AG09319 (cell line): ENCODE measurements around the gene ELOVL3.
"Not testable (repeated sequence)": the region's sequence is repeated elsewhere in the genome, so short reads cannot be mapped to it uniquely, and the experiment has no call there.

ENCODE experiments used
- DNase-seq: peaks from one replicate; pipeline ENCODE4 v3.0.0-alpha.2; 2010; ENCODE audit warnings: low read depth; ENCODE audit errors: extremely low read depth
- TF ChIP-seq, protein P1 (sequence below): IDR thresholded peaks from 2 replicates; pipeline ENCODE4 v1.5.1; 2011; ENCODE audit warnings: low read depth, mild to moderate bottlenecking, inconsistent platforms, low read length, moderate library complexity

The ELOVL3 gene, protein sequence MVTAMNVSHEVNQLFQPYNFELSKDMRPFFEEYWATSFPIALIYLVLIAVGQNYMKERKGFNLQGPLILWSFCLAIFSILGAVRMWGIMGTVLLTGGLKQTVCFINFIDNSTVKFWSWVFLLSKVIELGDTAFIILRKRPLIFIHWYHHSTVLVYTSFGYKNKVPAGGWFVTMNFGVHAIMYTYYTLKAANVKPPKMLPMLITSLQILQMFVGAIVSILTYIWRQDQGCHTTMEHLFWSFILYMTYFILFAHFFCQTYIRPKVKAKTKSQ

DNA sequence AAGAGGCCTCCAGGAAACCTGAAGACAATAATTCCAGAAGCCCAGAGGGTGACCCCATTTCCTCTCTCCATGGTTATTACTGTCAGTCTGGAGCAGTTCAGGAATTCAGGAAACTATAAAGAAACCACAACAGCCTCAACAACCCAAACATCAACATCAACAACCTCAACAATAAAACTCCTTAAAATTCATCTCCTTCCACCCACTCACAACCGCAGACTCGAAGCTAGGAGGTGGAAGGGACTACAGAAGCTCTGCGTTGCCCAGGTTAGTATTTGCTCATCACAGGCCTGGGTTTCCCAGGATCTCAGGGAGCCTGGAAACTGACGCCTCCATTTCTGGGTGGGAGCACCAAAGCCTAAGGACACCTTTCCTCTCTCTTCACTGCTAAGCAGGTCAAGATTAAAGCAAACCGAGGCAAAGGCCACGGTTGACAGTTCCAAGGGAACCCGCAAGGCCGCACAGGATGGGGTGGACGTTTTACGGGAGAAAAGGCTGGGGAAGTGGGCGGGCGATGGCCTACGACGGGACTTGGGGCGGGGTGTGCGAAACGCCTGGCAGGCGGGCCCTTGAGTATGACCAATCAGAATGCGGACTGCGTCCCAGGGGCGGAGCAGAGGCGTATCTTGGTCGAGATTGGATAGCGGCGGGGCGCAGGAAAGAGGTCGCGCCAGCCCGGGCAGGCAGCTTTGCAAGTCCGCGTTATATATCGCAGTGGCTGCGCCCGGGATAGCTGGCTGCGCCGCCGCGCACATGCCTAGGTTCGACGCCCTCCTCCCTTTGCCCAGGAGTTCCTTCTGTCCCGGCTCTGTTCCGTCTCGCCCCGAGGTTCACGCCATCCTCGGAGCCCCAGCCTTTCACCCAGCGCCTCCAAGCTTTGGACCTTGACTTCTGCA, at the start of gene ELOVL3:
TSS of gene ELOVL3 (plus strand) at position 654 of the 896 bp plus-strand sequence. CDS start 250 bp downstream, outside the sequence.
- TF ChIP-seq, protein P1, sequence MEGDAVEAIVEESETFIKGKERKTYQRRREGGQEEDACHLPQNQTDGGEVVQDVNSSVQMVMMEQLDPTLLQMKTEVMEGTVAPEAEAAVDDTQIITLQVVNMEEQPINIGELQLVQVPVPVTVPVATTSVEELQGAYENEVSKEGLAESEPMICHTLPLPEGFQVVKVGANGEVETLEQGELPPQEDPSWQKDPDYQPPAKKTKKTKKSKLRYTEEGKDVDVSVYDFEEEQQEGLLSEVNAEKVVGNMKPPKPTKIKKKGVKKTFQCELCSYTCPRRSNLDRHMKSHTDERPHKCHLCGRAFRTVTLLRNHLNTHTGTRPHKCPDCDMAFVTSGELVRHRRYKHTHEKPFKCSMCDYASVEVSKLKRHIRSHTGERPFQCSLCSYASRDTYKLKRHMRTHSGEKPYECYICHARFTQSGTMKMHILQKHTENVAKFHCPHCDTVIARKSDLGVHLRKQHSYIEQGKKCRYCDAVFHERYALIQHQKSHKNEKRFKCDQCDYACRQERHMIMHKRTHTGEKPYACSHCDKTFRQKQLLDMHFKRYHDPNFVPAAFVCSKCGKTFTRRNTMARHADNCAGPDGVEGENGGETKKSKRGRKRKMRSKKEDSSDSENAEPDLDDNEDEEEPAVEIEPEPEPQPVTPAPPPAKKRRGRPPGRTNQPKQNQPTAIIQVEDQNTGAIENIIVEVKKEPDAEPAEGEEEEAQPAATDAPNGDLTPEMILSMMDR: no peak
- peak; percentile 80 for DNase-seq

DNA sequence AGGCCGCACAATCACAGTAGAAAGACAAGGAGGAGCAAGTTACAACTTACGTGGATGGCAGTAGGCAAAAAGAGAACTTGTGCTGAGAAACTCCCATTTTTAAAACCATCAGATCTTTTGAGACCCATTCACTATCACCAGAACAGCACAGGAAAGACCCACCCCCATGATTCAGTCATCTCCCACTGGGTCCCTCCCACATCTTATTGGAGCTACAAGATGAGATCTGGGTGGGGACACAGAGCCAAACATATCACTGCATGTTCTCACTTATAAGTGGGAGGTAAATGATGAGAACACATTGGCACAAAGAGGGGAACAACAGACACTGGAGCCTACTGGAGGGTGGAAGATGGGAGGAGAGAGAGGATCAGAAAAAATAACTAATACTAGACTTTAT, 41.5 kb upstream of the ELOVL3 start:
- no peak for DNase-seq
- TF ChIP-seq, protein P1: no peak

DNA sequence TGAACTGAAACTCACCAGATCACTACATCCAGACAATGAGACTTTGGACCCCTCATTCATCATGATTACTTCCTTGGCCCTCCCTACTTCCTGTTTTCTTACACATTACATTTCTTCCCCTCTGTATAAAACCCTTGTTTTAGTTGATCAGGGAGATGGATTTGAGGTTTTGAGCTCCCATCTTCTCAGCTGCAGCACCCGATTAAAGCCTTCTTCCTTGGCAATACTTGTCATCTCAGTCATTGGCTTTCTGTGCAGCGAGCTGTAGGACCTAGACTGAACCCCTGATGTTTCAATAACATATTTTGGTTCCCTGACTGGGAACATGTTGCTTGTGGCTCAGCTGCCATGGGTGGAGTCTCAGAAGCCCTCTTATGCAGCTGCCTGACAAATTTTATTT, 40.8 kb upstream of the ELOVL3 start:
- TF ChIP-seq, protein P1: no peak
- DNase-seq: no peak

DNA sequence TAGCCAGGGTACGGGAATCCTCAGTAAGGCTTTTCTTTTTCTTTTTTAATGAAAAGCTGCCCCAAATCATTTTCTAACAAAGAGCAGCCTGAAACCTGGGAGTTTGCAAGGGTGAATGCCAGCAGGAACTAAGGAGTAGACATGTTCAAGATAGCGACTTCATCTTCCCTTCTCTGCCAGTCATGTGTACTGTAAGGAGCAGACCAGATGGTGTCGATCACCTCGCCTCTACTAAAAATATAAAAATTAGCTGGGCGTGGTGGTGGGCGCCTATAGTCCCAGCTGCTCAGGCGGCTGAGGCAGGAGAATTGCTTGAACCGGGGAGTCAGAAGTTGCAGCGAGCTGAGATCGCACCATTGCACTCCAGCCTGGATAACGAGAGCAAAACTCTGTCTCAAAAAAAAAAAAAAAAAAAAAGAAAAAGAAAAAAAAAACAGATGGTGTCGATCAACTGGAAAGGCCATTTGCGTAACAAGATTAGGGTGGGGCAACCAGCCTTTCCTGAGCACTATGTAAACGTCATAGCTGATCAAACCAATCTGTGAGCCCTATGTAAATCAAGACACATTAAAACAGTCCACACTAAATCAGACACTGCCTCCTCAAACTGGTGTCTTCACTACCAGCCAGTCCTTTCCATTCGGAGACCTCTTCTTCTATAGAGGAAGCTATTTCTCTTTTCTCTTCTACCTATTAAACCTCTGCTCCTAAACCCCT, 40.1 kb upstream of the ELOVL3 start:
- TF ChIP-seq, protein P1: no peak
- DNase-seq: no peak

DNA sequence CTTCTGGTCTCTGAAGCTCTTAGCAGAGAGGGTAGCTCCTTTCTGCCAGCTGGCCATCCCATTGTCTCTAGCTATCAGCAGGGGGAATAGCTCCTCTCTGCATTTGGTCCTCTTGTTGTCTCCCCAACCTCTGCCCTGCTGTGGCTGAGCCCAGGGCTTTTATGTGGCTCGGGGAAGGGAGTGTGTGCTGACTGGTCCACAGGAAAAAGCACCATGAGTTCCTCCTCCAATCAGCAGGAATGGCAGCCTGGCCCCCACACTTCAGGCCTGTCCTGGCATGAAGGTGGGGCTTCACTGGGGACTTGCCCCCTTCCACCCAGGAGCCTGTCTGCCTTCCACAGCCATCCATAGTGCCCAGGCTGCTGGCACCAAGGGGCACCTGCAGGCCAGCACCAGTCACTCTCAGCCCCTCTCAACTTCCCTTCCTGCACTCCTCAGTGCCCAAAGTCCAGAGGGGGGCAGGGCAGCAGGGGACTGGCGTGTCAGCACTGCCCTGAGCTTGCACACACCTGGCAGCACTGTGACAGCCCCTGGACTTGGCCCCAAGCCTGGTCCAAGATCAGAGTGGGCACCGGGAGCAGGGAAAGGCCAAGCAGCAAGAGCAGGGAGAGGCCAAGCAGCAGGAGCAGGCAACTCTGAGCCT, 37.7 kb upstream of the ELOVL3 start:
- DNase-seq: no peak
- TF ChIP-seq, protein P1: no peak

DNA sequence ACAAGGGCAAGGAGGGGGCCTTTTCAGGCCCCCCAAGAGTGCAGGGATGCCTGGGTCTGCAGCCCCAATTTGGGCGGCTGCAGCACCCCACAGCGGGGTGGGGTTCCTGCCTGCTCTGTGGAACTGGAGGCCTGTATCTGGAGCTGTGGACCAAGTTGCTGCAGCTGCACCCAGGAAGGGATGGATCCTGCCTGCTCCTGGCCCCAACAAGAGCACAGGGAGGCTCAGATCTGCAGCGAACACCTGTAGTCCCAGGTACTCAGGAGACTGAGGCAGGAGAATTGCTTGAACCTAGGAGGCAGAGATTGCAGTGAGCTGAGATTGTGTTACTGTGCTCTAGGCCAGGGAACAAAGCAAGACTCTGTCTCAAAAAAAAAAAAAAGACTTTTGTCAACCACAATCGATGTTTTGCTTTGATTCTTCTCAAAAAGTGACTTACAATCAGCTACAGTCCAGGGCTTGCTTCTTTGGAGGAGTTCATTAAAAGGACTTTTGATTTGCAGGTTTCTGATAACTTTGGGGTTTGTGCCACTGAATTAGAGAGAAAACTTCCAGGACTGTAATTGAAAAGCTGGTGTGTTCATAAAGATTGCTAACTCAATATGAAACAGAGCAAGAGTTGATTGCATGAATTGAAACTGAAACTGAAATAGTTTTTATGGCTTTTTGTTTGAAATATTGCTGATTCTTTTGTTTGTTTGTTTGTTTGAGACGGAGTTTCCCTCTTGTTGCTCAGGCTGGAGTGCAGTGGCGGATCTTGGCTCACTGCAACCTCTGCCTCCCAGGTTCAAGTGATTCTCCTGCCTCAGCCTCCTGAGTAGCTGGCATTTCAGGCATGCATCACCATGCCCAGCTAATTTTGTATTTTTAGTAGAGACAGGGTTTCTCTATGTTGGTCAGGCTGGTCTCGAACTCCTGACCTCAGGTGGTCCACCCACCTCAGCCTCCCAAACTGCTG, 36.9 kb upstream of the ELOVL3 start:
- DNase-seq: not testable (repeated sequence)
